Measurements from ENCODE around the gene BANF2. TPM values are rescaled to one million over a fixed set of nuclear protein-coding genes. Genes with fewer than 3 reads are reported as not detected.

Gene BANF2
- not detected for total RNA-seq

DNA sequence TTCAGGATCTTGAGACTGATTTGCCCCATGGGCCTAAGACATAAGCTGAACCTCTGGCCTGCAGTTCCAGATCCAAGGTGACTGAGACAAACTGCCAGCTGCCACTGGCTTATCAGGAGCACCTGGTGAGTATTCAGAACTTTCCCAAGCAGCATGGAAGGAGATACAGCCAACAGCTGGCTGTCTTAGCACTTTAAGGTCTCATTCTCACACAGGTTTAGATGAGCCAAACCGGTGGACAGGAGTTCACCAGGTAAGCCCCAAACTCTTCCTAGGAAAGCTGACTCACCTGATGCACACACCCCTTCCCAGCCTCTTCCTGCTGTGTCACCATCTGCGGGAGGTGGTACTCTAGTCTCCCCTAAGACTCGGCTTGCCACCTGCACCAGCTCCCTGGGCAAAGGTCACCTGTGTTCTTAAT, at the start of gene BANF2:
BANF2 (plus strand) TSS at position 36 of the 421 bp plus-strand sequence. CDS start 25,060 bp downstream, outside the sequence.

DNA sequence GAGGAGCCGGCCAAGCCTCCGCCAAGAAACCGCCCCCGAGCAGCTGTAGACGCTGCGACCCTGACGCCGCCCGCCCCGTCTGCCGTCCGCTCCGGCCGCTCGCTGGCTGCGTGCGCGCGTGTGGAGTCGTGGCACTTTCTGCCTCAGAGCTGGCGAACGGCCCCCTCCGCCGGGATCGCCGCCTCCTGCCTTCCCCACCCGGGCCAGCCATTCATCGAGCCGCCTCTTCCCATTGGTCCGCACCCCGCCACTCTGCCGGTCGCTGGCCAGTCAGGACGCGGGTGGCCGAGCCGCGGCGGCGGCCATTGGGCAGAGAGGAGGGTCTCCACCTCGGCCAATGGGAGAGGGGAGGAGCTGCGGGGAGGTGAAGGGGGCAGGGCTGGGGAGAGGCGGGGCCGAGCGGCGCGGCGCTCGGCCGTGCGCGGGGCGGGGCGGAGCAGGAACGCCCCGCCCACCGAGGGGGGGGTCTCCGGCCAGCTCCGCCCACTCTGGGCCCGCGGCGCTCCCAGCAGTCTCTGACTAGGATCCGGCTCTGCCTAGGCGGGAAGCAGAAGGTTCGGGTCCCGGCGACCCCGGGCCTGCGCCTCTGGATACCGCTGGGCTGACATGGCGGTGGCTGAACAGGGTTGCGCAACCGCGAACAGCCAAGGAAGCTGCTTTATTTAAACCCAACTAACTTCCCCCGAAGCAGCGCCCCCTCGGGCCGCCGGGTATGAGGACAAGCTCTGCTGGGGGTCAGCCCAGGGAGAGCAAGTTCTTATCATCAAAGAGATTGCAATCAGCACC, 17.5 kb upstream of the BANF2 start, which contains the start of gene RRBP1:
RRBP1 (minus strand) TSS at position 140 of the 786 bp plus-strand sequence. CDS start 21,735 bp downstream, outside the sequence.

Other genes with a start within 250 kb of the BANF2 start
- gene BFSP1, start 168.6 kb upstream of the BANF2 start, total RNA-seq: 1 to 10 TPM; 2.0 to 3.8 TPM
- 100 to 1,000 TPM; 130 to 139 TPM for gene DSTN, start 129.9 kb upstream of the BANF2 start, total RNA-seq
- gene RRBP1, start 17.7 kb upstream of the BANF2 start, total RNA-seq: 10 to 100 TPM; 42.3 to 65.3 TPM

Measured in melanocyte of skin (primary cell).